Left ventricle myocardium inferior (tissue), 1 donor: ENCODE data around the gene ANXA1. TPM values are rescaled to one million over a fixed set of nuclear protein-coding genes. Genes with fewer than 3 reads are reported as not detected.

Source experiments
- DNase-seq: peaks from one replicate; pipeline ENCODE4 v3.0.0-alpha.2; 2020
- H3K27ac ChIP-seq: fragments of 200-600 bp; replicated peaks from 2 replicates; pipeline ENCODE4 v1.8.0; 2021
- H3K27me3 ChIP-seq: fragments of 200-600 bp; 2 replicates; pipeline ENCODE4 v1.8.0; 2021; ENCODE audit warnings: low read depth
- H3K36me3 ChIP-seq: fragments of 200-600 bp; 2 replicates; pipeline ENCODE4 v1.8.0; 2021
- H3K4me1 ChIP-seq: fragments of 200-600 bp; 2 replicates; pipeline ENCODE4 v1.8.0; 2021
- H3K4me3 ChIP-seq: fragments of 200-600 bp; 2 replicates; pipeline ENCODE4 v1.8.0; 2021; ENCODE audit warnings: mild to moderate bottlenecking, moderate library complexity
- H3K9me3 ChIP-seq: fragments of 200-600 bp; replicated peaks from 2 replicates; pipeline ENCODE4 v1.8.0; 2021
- CTCF ChIP-seq: fragments of 200-600 bp; IDR thresholded peaks from 2 replicates; pipeline ENCODE4 v1.8.0; 2021; ENCODE audit warnings: antibody characterized with exemption, mild to moderate bottlenecking, borderline replicate concordance
- intact Hi-C: fragments of 100-400 bp; cut with micrococcal nuclease; formaldehyde crosslinking; loops from one replicate; pipeline ENCODE4 v1.11.0; 2022
- total RNA-seq: library from RNA; stranded (reverse); fragmentation: NEBNext Ultra II Directional; extraction: Animal tissue kit (Norgen Biotek cat#: 25700); gene quantifications from one replicate; pipeline ENCODE4 v1.2.1, GENCODE V29; 2021
- donor health status: DM: no; HTN: yes; CAD: no; lungs with severe emphysema.

Gene ANXA1
- total RNA-seq, 1 donor from 2014 or later = 48.7 TPM

DNA sequence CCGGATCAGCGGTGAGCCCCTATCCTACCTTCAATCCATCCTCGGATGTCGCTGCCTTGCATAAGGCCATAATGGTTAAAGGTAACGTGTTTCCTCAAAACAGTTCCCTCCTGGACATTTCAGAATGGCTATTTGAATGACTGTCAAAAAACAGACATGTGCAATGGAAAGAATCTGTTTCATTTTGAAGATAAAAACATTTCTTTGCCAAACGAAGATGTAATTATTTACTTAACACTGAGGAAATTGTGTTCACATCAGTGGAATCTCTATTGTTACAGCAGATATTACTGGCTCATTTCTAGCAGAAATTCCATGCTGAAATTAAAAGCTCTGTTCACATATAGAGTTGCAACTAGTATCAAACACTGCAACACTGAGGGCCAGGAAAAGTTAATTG lies 7.1 kb downstream of the ANXA1 start:
- H3K36me3 ChIP-seq = peaks cover 54% of the 10 kb centered on the region
- no peak for DNase-seq
- intact Hi-C loops = no loop called here
- no peaks in the 10 kb centered on the region for H3K27me3 ChIP-seq
- H3K9me3 ChIP-seq = no peaks in the 10 kb centered on the region
- peaks cover 52% of the 10 kb centered on the region for H3K4me1 ChIP-seq
- H3K27ac ChIP-seq = no peak overlapping the region
- TF ChIP-seq CTCF = no peak
- H3K4me3 ChIP-seq = no peak overlapping the region

- H3K4me1 ChIP-seq = peaks cover 31% of the 10 kb centered on the region
- H3K27ac ChIP-seq = no peak overlapping the region
- no peak for DNase-seq
- no peaks in the 10 kb centered on the region for H3K27me3 ChIP-seq
- H3K9me3 ChIP-seq = no peaks in the 10 kb centered on the region
- H3K4me3 ChIP-seq = no peak overlapping the region
- intact Hi-C loops = no loop called here
- H3K36me3 ChIP-seq = peaks cover 73% of the 10 kb centered on the region
- TF ChIP-seq CTCF = no peak
Observed at GRCh38 chr9:73160868-73161267, 9.2 kb downstream of the ANXA1 start.

- Histone ChIP-seq H3K36me3 (peaks cover 96% of the 10 kb centered on the region), H3K4me1 (peaks cover 12% of the 10 kb centered on the region), H3K9me3 (no peaks in the 10 kb centered on the region), H3K27me3 (no peaks in the 10 kb centered on the region), H3K4me3 (no peak overlapping the region), H3K27ac (no peak overlapping the region)
- intact Hi-C loops = no loop called here
- no peak for TF ChIP-seq CTCF
- DNase-seq = no peak
Observed at GRCh38 chr9:73162987-73163768, 11.5 kb downstream of the ANXA1 start.

DNA sequence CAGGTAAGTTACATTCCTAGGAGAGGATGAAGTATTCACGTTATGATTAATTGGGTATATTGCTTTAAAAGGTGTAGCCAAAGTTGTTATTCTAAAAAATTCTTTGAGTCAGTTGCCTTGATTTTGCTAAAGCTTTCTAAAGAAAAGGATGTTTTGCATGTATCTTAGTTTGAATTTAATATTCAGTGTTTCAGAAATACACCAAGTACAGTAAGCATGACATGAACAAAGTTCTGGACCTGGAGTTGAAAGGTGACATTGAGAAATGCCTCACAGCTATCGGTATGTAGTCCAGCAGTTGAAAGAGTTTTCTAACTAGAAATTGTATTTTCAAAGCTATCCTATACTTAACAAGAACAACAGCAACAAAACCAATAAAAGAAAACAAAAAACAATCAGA lies 14.2 kb downstream of the ANXA1 start:
- no peak overlapping the region for H3K27ac ChIP-seq
- no peak for TF ChIP-seq CTCF
- intact Hi-C loops = no loop called here
- no peaks in the 10 kb centered on the region for H3K9me3 ChIP-seq
- no peak overlapping the region for H3K4me3 ChIP-seq
- no peaks in the 10 kb centered on the region for H3K4me1 ChIP-seq
- DNase-seq = no peak
- no peaks in the 10 kb centered on the region for H3K27me3 ChIP-seq
- H3K36me3 ChIP-seq = peaks cover 86% of the 10 kb centered on the region

GRCh38 chr9:73166468-73166867 lies 14.8 kb downstream of the ANXA1 start:
- peaks cover 80% of the 10 kb centered on the region for H3K36me3 ChIP-seq
- H3K4me1 ChIP-seq = no peaks in the 10 kb centered on the region
- DNase-seq = no peak
- intact Hi-C loops = no loop called here
- no peaks in the 10 kb centered on the region for H3K27me3 ChIP-seq
- no peaks in the 10 kb centered on the region for H3K9me3 ChIP-seq
- no peak overlapping the region for H3K4me3 ChIP-seq
- TF ChIP-seq CTCF = no peak
- no peak overlapping the region for H3K27ac ChIP-seq
